ENCODE results near the gene SHCBP1L. TPM values are rescaled to one million over a fixed set of nuclear protein-coding genes. Genes with fewer than 3 reads are reported as not detected.

Gene SHCBP1L
- total RNA-seq, 2 experiments from 2014 or later, result not detected

GRCh38 chr1:182884872-182885271 is 68.1 kb downstream of the SHCBP1L start:
- Mint-ChIP-seq H3K4me3 (no peak overlapping the region), H3K36me3 (ENCODE audit: low read depth) (peaks cover 89% of the 10 kb centered on the region), H3K9me3 (ENCODE audit: insufficient read depth) (no peaks in the 10 kb centered on the region), H3K27me3 (ENCODE audit: low read depth) (no peaks in the 10 kb centered on the region), H3K4me1 (ENCODE audit: low read depth) (peaks cover 26% of the 10 kb centered on the region), H3K27ac (no peak overlapping the region)
- POLR2A ChIA-PET, result interaction anchor here (0.7 kb wide), 1 partner anchor 61 kb away, joined by 5 read pairs; no protein-coding TSS in a partner anchor
- DNase-seq, result no peak
- no peak for ATAC-seq
- CTCF ChIA-PET, result no interaction called here

DNA sequence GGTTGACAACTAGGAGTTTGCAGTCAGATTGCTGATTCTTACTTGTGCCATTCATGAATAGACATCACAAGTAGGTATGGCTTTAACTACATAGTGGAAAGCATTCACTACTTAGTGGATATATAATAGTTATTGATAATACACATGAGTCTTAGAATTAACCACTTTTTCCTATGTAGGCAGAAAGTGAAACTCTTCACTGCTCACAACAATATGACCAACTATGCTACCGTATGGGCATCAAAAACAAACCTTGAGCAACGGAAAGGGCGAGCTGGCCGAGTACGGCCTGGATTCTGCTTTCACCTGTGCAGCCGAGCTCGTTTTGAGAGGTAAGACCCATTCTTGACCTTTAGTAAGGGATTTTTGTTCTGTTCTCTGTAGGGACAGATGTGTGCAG is 75.1 kb downstream of the SHCBP1L start:
- POLR2A ChIA-PET, result no interaction called here
- DNase-seq, result no peak
- ATAC-seq, result peak; percentile 42
- H3K4me3 Mint-ChIP-seq, result no peak overlapping the region
- no peaks in the 10 kb centered on the region for H3K27me3 Mint-ChIP-seq (ENCODE audit: low read depth)
- H3K9me3 Mint-ChIP-seq (ENCODE audit: insufficient read depth), result no peaks in the 10 kb centered on the region
- peaks cover 2% of the 10 kb centered on the region for H3K4me1 Mint-ChIP-seq (ENCODE audit: low read depth)
- H3K27ac Mint-ChIP-seq, result no peak overlapping the region
- peaks cover 92% of the 10 kb centered on the region for H3K36me3 Mint-ChIP-seq (ENCODE audit: low read depth)
- CTCF ChIA-PET, result no interaction called here

- Mint-ChIP-seq H3K4me1 (ENCODE audit: low read depth) (peaks cover 2% of the 10 kb centered on the region), H3K36me3 (ENCODE audit: low read depth) (peaks cover 91% of the 10 kb centered on the region), H3K27ac (no peak overlapping the region), H3K9me3 (ENCODE audit: insufficient read depth) (no peaks in the 10 kb centered on the region), H3K4me3 (no peak overlapping the region), H3K27me3 (ENCODE audit: low read depth) (no peaks in the 10 kb centered on the region)
- ATAC-seq, result no peak
- CTCF ChIA-PET, result no interaction called here
- POLR2A ChIA-PET, result no interaction called here
- DNase-seq, result no peak
These were observed 75.6 kb downstream of the SHCBP1L start for GRCh38 chr1:182877331-182877730.

GRCh38 chr1:182875889-182876288 is 77.1 kb downstream of the SHCBP1L start:
- POLR2A ChIA-PET, result no interaction called here
- Mint-ChIP-seq H3K36me3 (ENCODE audit: low read depth) (peaks cover 90% of the 10 kb centered on the region), H3K4me3 (no peak overlapping the region)

GRCh38 chr1:182872881-182873280 is 80.1 kb downstream of the SHCBP1L start:
- ChIA-PET CTCF (interaction anchor here (1.0 kb wide), 1 partner anchor 33 kb away, joined by 3 read pairs; no protein-coding TSS in a partner anchor), POLR2A (no interaction called here)
- Mint-ChIP-seq H3K4me1 (ENCODE audit: low read depth) (peaks cover 2% of the 10 kb centered on the region), H3K9me3 (ENCODE audit: insufficient read depth) (no peaks in the 10 kb centered on the region), H3K27me3 (ENCODE audit: low read depth) (no peaks in the 10 kb centered on the region), H3K27ac (no peak overlapping the region), H3K36me3 (ENCODE audit: low read depth) (peaks cover 83% of the 10 kb centered on the region), H3K4me3 (no peak overlapping the region)
- no peak for DNase-seq
- no peak for ATAC-seq

More at GRCh38 chr1:182875889-182876288, 77.1 kb downstream of the SHCBP1L start:
- H3K4me1 Mint-ChIP-seq (ENCODE audit: low read depth), result peaks cover 2% of the 10 kb centered on the region
- no peak overlapping the region for H3K27ac Mint-ChIP-seq
- no peak for DNase-seq
- no peaks in the 10 kb centered on the region for H3K9me3 Mint-ChIP-seq (ENCODE audit: insufficient read depth)
- no peak for ATAC-seq
- CTCF ChIA-PET, result interaction anchor here (0.7 to 0.8 kb wide), 2 partner anchors 10 to 33 kb away, joined by 3 read pairs; no protein-coding TSS in a partner anchor
- no peaks in the 10 kb centered on the region for H3K27me3 Mint-ChIP-seq (ENCODE audit: low read depth)

- CTCF ChIA-PET, result no interaction called here
- peaks cover 87% of the 10 kb centered on the region for H3K36me3 Mint-ChIP-seq (ENCODE audit: low read depth)
- POLR2A ChIA-PET, result no interaction called here
- ATAC-seq (no peak), DNase-seq (peak; percentile 26)
- H3K9me3 Mint-ChIP-seq (ENCODE audit: insufficient read depth), result no peaks in the 10 kb centered on the region
- no peak overlapping the region for H3K27ac Mint-ChIP-seq
- H3K27me3 Mint-ChIP-seq (ENCODE audit: low read depth), result no peaks in the 10 kb centered on the region
- H3K4me1 Mint-ChIP-seq (ENCODE audit: low read depth), result peaks cover 4% of the 10 kb centered on the region
- H3K4me3 Mint-ChIP-seq, result no peak overlapping the region
These were observed 83.7 kb downstream of the SHCBP1L start for GRCh38 chr1:182869241-182869666.

DNA sequence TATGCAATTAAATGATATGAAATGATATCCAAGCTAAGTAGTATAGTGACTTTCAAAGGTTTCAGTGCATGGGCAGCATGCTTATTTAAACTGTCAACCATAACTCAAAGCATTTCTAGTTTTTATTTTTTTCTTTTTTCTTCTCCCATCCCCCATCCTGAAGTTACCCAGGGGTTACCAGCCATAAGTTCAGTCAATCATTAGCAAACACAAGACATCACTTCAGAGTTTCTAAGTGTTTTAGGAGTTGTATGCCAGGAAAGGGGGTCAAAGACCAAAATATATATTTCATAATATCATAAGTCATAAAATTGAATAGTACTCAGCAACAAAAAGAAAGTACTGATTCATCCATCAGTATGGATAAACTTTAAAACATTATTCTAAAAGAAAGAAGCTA is 85.1 kb downstream of the SHCBP1L start:
- peaks cover 77% of the 10 kb centered on the region for H3K36me3 Mint-ChIP-seq (ENCODE audit: low read depth)
- POLR2A ChIA-PET, result no interaction called here
- CTCF ChIA-PET, result interaction anchor here (1.1 kb wide), 1 partner anchor 28 kb away, joined by 3 read pairs; no protein-coding TSS in a partner anchor
- H3K9me3 Mint-ChIP-seq (ENCODE audit: insufficient read depth), result no peaks in the 10 kb centered on the region
- no peaks in the 10 kb centered on the region for H3K27me3 Mint-ChIP-seq (ENCODE audit: low read depth)
- no peak overlapping the region for H3K4me3 Mint-ChIP-seq
- no peak for ATAC-seq
- no peak for DNase-seq
- no peak overlapping the region for H3K27ac Mint-ChIP-seq
- peaks cover 4% of the 10 kb centered on the region for H3K4me1 Mint-ChIP-seq (ENCODE audit: low read depth)

DNA sequence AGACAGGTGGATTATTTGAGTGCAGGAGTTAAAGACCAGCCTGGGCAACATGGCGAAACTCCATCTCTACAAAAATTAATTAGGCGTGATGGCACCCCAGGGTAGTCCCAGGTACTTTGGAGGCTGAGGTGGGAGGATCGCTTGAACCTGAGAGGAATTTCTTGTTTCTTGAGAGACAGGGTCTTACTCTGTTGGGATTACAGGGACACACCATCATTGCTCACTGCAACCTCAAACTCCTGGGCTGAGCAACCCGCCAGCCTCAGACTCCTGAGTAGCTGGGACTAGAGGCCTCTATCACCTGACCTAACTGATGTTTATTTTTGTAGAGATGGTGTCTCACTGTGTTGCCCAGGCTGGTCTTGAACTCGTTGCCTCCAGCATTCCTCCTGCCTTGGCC is 89.0 kb downstream of the SHCBP1L start:
- no peak overlapping the region for H3K27ac Mint-ChIP-seq
- ATAC-seq (no peak), DNase-seq (no peak)
- peaks cover 4% of the 10 kb centered on the region for H3K4me1 Mint-ChIP-seq (ENCODE audit: low read depth)
- peaks cover 78% of the 10 kb centered on the region for H3K36me3 Mint-ChIP-seq (ENCODE audit: low read depth)
- H3K4me3 Mint-ChIP-seq, result no peak overlapping the region
- H3K9me3 Mint-ChIP-seq (ENCODE audit: insufficient read depth), result no peaks in the 10 kb centered on the region
- POLR2A ChIA-PET, result no interaction called here
- H3K27me3 Mint-ChIP-seq (ENCODE audit: low read depth), result no peaks in the 10 kb centered on the region
- CTCF ChIA-PET, result interaction anchor here (1.3 to 1.5 kb wide), 2 partner anchors 11 kb away, joined by 3 read pairs; no protein-coding TSS in a partner anchor

GRCh38 chr1:182862827-182863226 is 90.1 kb downstream of the SHCBP1L start:
- no peak overlapping the region for H3K27ac Mint-ChIP-seq
- H3K4me1 Mint-ChIP-seq (ENCODE audit: low read depth), result peaks cover 4% of the 10 kb centered on the region
- ATAC-seq (no peak), DNase-seq (no peak)
- no peak overlapping the region for H3K4me3 Mint-ChIP-seq
- ChIA-PET CTCF (no interaction called here), POLR2A (interaction anchor here (0.6 kb wide), 1 partner anchor 27 kb away, joined by 3 read pairs; no protein-coding TSS in a partner anchor)
- H3K9me3 Mint-ChIP-seq (ENCODE audit: insufficient read depth), result no peaks in the 10 kb centered on the region
- peaks cover 81% of the 10 kb centered on the region for H3K36me3 Mint-ChIP-seq (ENCODE audit: low read depth)
- H3K27me3 Mint-ChIP-seq (ENCODE audit: low read depth), result no peaks in the 10 kb centered on the region

GRCh38 chr1:182861994-182862393 is 91.0 kb downstream of the SHCBP1L start:
- no peak overlapping the region for H3K27ac Mint-ChIP-seq
- no peak overlapping the region for H3K4me3 Mint-ChIP-seq
- ChIA-PET POLR2A (no interaction called here), CTCF (no interaction called here)
- H3K9me3 Mint-ChIP-seq (ENCODE audit: insufficient read depth), result no peaks in the 10 kb centered on the region
- DNase-seq (no peak), ATAC-seq (no peak)
- peaks cover 79% of the 10 kb centered on the region for H3K36me3 Mint-ChIP-seq (ENCODE audit: low read depth)
- no peaks in the 10 kb centered on the region for H3K27me3 Mint-ChIP-seq (ENCODE audit: low read depth)
- H3K4me1 Mint-ChIP-seq (ENCODE audit: low read depth), result peaks cover 4% of the 10 kb centered on the region

- Mint-ChIP-seq H3K4me1 (ENCODE audit: low read depth) (peaks cover 4% of the 10 kb centered on the region), H3K27me3 (ENCODE audit: low read depth) (no peaks in the 10 kb centered on the region), H3K9me3 (ENCODE audit: insufficient read depth) (no peaks in the 10 kb centered on the region), H3K4me3 (no peak overlapping the region), H3K36me3 (ENCODE audit: low read depth) (peaks cover 77% of the 10 kb centered on the region), H3K27ac (no peak overlapping the region)
- ChIA-PET CTCF (no interaction called here), POLR2A (no interaction called here)
- no peak for DNase-seq
- no peak for ATAC-seq
These were observed 92.3 kb downstream of the SHCBP1L start for GRCh38 chr1:182860658-182861057.

- H3K27ac Mint-ChIP-seq, result no peak overlapping the region
- H3K9me3 Mint-ChIP-seq (ENCODE audit: insufficient read depth), result no peaks in the 10 kb centered on the region
- CTCF ChIA-PET, result no interaction called here
These were observed 95.8 kb downstream of the SHCBP1L start for GRCh38 chr1:182857212-182857611.

DNA sequence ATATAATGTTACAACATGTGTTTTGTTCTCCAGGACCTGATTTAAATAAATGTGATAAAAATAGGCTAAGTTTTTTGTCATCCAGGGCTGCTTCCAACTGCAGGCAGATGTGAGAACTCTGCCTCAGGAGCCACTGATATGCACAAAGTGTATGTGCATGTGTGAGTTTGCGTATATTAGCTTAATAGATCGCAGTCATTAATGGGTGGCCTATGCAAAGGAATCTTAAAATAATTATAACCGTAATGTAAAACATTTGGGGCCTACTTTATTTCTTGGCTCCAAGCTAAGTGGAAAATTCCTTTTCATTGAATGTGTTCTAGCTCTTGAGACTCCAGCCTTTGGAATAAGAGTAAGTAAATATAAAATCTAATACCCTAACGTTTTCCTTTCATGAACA is 97.1 kb downstream of the SHCBP1L start:
- Mint-ChIP-seq H3K27ac (no peak overlapping the region), H3K9me3 (ENCODE audit: insufficient read depth) (no peaks in the 10 kb centered on the region), H3K4me3 (no peak overlapping the region), H3K27me3 (ENCODE audit: low read depth) (no peaks in the 10 kb centered on the region), H3K4me1 (ENCODE audit: low read depth) (no peaks in the 10 kb centered on the region), H3K36me3 (ENCODE audit: low read depth) (peaks cover 79% of the 10 kb centered on the region)
- ATAC-seq (no peak), DNase-seq (no peak)
- POLR2A ChIA-PET, result interaction anchor here (0.7 kb wide), 1 partner anchor 10 kb away, joined by 3 read pairs; no protein-coding TSS in a partner anchor
- CTCF ChIA-PET, result no interaction called here

More at GRCh38 chr1:182857212-182857611, 95.8 kb downstream of the SHCBP1L start:
- H3K36me3 Mint-ChIP-seq (ENCODE audit: low read depth), result peaks cover 81% of the 10 kb centered on the region
- POLR2A ChIA-PET, result no interaction called here
- H3K4me3 Mint-ChIP-seq, result no peak overlapping the region
- no peak for ATAC-seq
- H3K4me1 Mint-ChIP-seq (ENCODE audit: low read depth), result no peaks in the 10 kb centered on the region
- no peaks in the 10 kb centered on the region for H3K27me3 Mint-ChIP-seq (ENCODE audit: low read depth)
- no peak for DNase-seq

Data from activated CD8-positive, alpha-beta T cell treated with anti-CD3 and anti-CD28 coated beads, Interleukin-2, amount 10 ng/mL, durations not matched to agents 7 days and 5 days (primary cell).